B cell (primary cell): Measurements from ENCODE around the gene SH3GL3. TPM values are rescaled to one million over a fixed set of nuclear protein-coding genes. Genes with fewer than 3 reads are reported as not detected.

ENCODE experiments used
- ATAC-seq: fragments of 200-7000 bp; cut with Tn5 transposase; one replicate; pipeline ENCODE4 v1.10.0; 2021; ENCODE audit warnings: low read depth, mild to moderate bottlenecking, moderate number of reproducible peaks, moderate library complexity
- CTCF ChIA-PET: fragments of 350-600 bp; sonication (Branson Sonifier 250); formaldehyde crosslinking; loops from one replicate; lab custom pipeline; 2021; ENCODE audit warnings: antibody characterized with exemption, inconsistent platforms; lab: Charles Lee
- POLR2A ChIA-PET: fragments of 350-600 bp; sonication (Branson Sonifier 250); formaldehyde crosslinking; loops from one replicate; lab custom pipeline; 2021; ENCODE audit warnings: antibody characterized with exemption; lab: Charles Lee
- DNase-seq: peaks from one replicate; pipeline ENCODE4 v3.0.0; 2013
- H2AFZ ChIP-seq: 2 replicates; pipeline ENCODE4 v1.6.1; 2012; ENCODE audit warnings: mild to moderate bottlenecking, low read depth, low read length; ENCODE audit not compliant: insufficient read depth, poor library complexity, severe bottlenecking
- H3K27ac ChIP-seq, 2 donors: 1 replicate in 1 of 2; 2 replicates in 1 of 2; pipeline ENCODE4 v1.5.1; 2012 to 2013; ENCODE audit warnings: low read length in 2 of 2, mild to moderate bottlenecking in 2 of 2, moderate library complexity in 1 of 2
- H3K27me3 ChIP-seq, 4 experiments: fragments of 200-600 bp in 1 of 4; sonication (generic) in 1 of 4; replicated peaks in 1 of 4; 1 replicate in 2 of 4; 2 replicates in 2 of 4; pipeline versions ENCODE4 v1.6.1 to v1.7.0; 2013 to 2016; ENCODE audit warnings: low read length in 3 of 4, mild to moderate bottlenecking in 2 of 4, mixed read lengths in 1 of 4, moderate library complexity in 1 of 4; ENCODE audit not compliant: insufficient read depth in 4 of 4, control insufficient read depth in 3 of 4; ENCODE audit errors: control extremely low read depth in 1 of 4
- H3K36me3 ChIP-seq, 2 experiments: replicated peaks in 1 of 2; 1 replicate in 1 of 2; 2 replicates in 1 of 2; pipeline versions ENCODE4 v1.6.1 to v1.7.1; 2013; ENCODE audit warnings: low read length in 1 of 2; ENCODE audit not compliant: insufficient read depth in 2 of 2, control insufficient read depth in 1 of 2; ENCODE audit errors: control extremely low read depth in 1 of 2, extremely low read depth in 1 of 2
- H3K4me1 ChIP-seq, 2 donors: fragments of 200-600 bp in 1 of 2; sonication (generic) in 1 of 2; 1 replicate in 1 of 2; 2 replicates in 1 of 2; pipeline versions ENCODE4 v1.5.1 to v1.6.1; 2013 to 2017; ENCODE audit warnings: low read length in 2 of 2; ENCODE audit not compliant: control insufficient read depth in 2 of 2, insufficient read depth in 2 of 2
- H3K4me2 ChIP-seq: replicated peaks from 2 replicates; pipeline ENCODE3; 2012; ENCODE audit warnings: mild to moderate bottlenecking, low read depth, low read length; ENCODE audit not compliant: poor library complexity, severe bottlenecking
- H3K4me3 ChIP-seq, 5 experiments: fragments of 200-600 bp in 1 of 5; sonication (generic) in 1 of 5; 1 replicate in 3 of 5; 2 replicates in 2 of 5; pipeline versions ENCODE4 v1.5.1 to v1.7.0; 2011 to 2016; ENCODE audit warnings: low read length in 4 of 5, mild to moderate bottlenecking in 4 of 5, low read depth in 2 of 5, control low read depth in 1 of 5, moderate library complexity in 1 of 5; ENCODE audit not compliant: insufficient read depth in 1 of 5; ENCODE audit errors: control extremely low read depth in 1 of 5, extremely low read depth in 1 of 5
- H3K79me2 ChIP-seq: fragments of 200-600 bp; sonication (generic); one replicate; pipeline ENCODE4 v1.6.0; 2016; ENCODE audit warnings: low read length; ENCODE audit not compliant: control insufficient read depth, insufficient read depth
- H3K9ac ChIP-seq: fragments of 200-600 bp; sonication (generic); 2 replicates; pipeline ENCODE4 v1.6.1; 2017; ENCODE audit warnings: mild to moderate bottlenecking, low read length, moderate library complexity
- H3K9me3 ChIP-seq, 3 donors: one replicate each; pipeline versions ENCODE4 v1.6.1 to v1.7.1; 2013; ENCODE audit warnings: low read length in 2 of 3; ENCODE audit not compliant: control insufficient read depth in 2 of 3, insufficient read depth in 1 of 3; ENCODE audit errors: control extremely low read depth in 1 of 3
- H4K20me1 ChIP-seq: 2 replicates; pipeline ENCODE4 v1.6.0; 2012; ENCODE audit warnings: mild to moderate bottlenecking, low read length; ENCODE audit not compliant: insufficient read depth, control insufficient read depth, poor library complexity, severe bottlenecking
- H3K27ac Mint-ChIP-seq: one replicate; pipeline ENCODE4 v1.8.0; 2021; ENCODE audit warnings: mixed read lengths
- H3K27me3 Mint-ChIP-seq: one replicate; pipeline ENCODE4 v1.8.0; 2021; ENCODE audit warnings: mixed read lengths
- H3K4me1 Mint-ChIP-seq: one replicate; pipeline ENCODE4 v1.8.0; 2021; ENCODE audit warnings: mixed read lengths
- H3K4me3 Mint-ChIP-seq: one replicate; pipeline ENCODE4 v1.8.0; 2021; ENCODE audit warnings: mixed read lengths
- H3K9me3 Mint-ChIP-seq: one replicate; pipeline ENCODE4 v1.8.0; 2022; ENCODE audit warnings: mixed read lengths; ENCODE audit not compliant: insufficient read depth
- CTCF ChIP-seq: fragments of 200-600 bp; IDR thresholded peaks from one replicate; pipeline ENCODE4 v1.8.0; 2022; ENCODE audit warnings: antibody characterized with exemption, mild to moderate bottlenecking
- EZH2 ChIP-seq: IDR thresholded peaks from 2 replicates; pipeline ENCODE4 v1.6.1; 2012; ENCODE audit warnings: borderline replicate concordance, low read depth, mild to moderate bottlenecking, moderate library complexity, low read length; ENCODE audit not compliant: insufficient read depth, poor library complexity, severe bottlenecking
- WGBS: methylation state at CpG from one replicate; pipeline ENCODE4 v1.1.5; 2013; ENCODE audit warnings: missing lambda C conversion rate; ENCODE audit not compliant: insufficient coverage; 5-methylcytosine and 5-hydroxymethylcytosine counted together
- intact Hi-C: fragments of 100-400 bp; cut with micrococcal nuclease; formaldehyde crosslinking; loops from one replicate; pipeline ENCODE4 v1.10.0; 2022
- polyA plus RNA-seq: library from polyadenylated mRNA; depleted of rRNA; stranded (reverse); fragments of >200 nt; gene quantifications from 2 replicates; pipeline ENCODE4 v1.2.3, GENCODE V29; 2012
- total RNA-seq, 2 donors: library from RNA; stranded (reverse); fragments of 120-200 nt in 1 of 2; gene quantifications; 1 replicate in 1 of 2; 2 replicates in 1 of 2; pipeline versions ENCODE4 v1.2.3 to v1.2.4, GENCODE V29; 2013 to 2022

Gene SH3GL3
- total and polyA plus RNA-seq, 2 donors (not counting 1 experiment from before 2014, with no cell fraction given) = not detected

GRCh38 chr15:83498374-83498773 is 51.2 kb downstream of the SH3GL3 start:
- H3K4me1 ChIP-seq = no peaks in the 10 kb centered on the region
- Mint-ChIP-seq H3K4me3 (no peak overlapping the region), H3K27ac (no peak overlapping the region), H3K4me1 (no peaks in the 10 kb centered on the region), H3K27me3 (no peaks in the 10 kb centered on the region), H3K9me3 (peaks cover 7% of the 10 kb centered on the region)
- no peak overlapping the region for H3K4me2 ChIP-seq
- DNase-seq (no peak), ATAC-seq (no peak)
- H3K4me3 ChIP-seq = no peak overlapping the region
- H4K20me1 ChIP-seq = no peaks in the 10 kb centered on the region
- intact Hi-C loops = no loop called here
- H2AFZ ChIP-seq = no peak overlapping the region
- H3K27me3 ChIP-seq = no peaks in the 10 kb centered on the region
- CTCF ChIA-PET = no interaction called here
- H3K27ac ChIP-seq = no peak overlapping the region
- no peaks in the 10 kb centered on the region for H3K79me2 ChIP-seq
- no peaks in the 10 kb centered on the region for H3K36me3 ChIP-seq
- POLR2A ChIA-PET = no interaction called here
- TF ChIP-seq CTCF (no peak), EZH2 (no peak)
- 100% methylated on average over 1 of the region's 1 CpG for WGBS
- peaks cover 0 to 6% (median 4%) of the 10 kb centered on the region in 3 donors for H3K9me3 ChIP-seq
- H3K9ac ChIP-seq = no peak overlapping the region

GRCh38 chr15:83498801-83499200 is 51.7 kb downstream of the SH3GL3 start:
- Histone ChIP-seq H3K27ac (no peak overlapping the region), H3K4me1 (no peaks in the 10 kb centered on the region), H3K36me3 (no peaks in the 10 kb centered on the region), H3K79me2 (no peaks in the 10 kb centered on the region), H3K9me3 (peaks cover 0 to 4% (median 4%) of the 10 kb centered on the region in 3 donors), H2AFZ (no peak overlapping the region), H3K4me3 (no peak overlapping the region), H4K20me1 (no peaks in the 10 kb centered on the region), H3K27me3 (no peaks in the 10 kb centered on the region), H3K9ac (no peak overlapping the region), H3K4me2 (no peak overlapping the region)
- Mint-ChIP-seq H3K27ac (no peak overlapping the region), H3K9me3 (peaks cover 7% of the 10 kb centered on the region), H3K27me3 (no peaks in the 10 kb centered on the region), H3K4me3 (no peak overlapping the region), H3K4me1 (no peaks in the 10 kb centered on the region)
- intact Hi-C loops = no loop called here
- CTCF ChIA-PET = no interaction called here
- POLR2A ChIA-PET = no interaction called here
- no CpG with 5 or more reads among the region's 3 CpGs for WGBS
- DNase-seq = no peak
- ATAC-seq = no peak
- TF ChIP-seq EZH2 (no peak), CTCF (no peak)
